HepG2 (cell line): ENCODE measurements around the gene MRPL43. TPM values are rescaled to one million over a fixed set of nuclear protein-coding genes. Genes with fewer than 3 reads are reported as not detected.

Experiments used
- AGO2 ChIP-seq: fragments of 200-400 bp; formaldehyde crosslinking; optimal IDR thresholded peaks from 2 replicates; pipeline ENCODE3; 2017; ENCODE audit warnings: mild to moderate bottlenecking, low read depth, low read length, moderate library complexity
- ARHGAP35 ChIP-seq: sonication (generic); formaldehyde crosslinking; IDR thresholded peaks from 2 replicates; pipeline ENCODE4 v1.9.0; 2022; ENCODE audit warnings: mild to moderate bottlenecking, inconsistent platforms, moderate library complexity, missing genetic modification reagents, borderline replicate concordance
- CAMTA2 ChIP-seq: sonication (generic); formaldehyde crosslinking; IDR thresholded peaks from 2 replicates; pipeline ENCODE4 v1.4.0; 2020; ENCODE audit warnings: mild to moderate bottlenecking, missing genetic modification reagents, borderline replicate concordance
- ETV5 ChIP-seq: IDR thresholded peaks from 2 replicates; pipeline ENCODE4 v1.6.1; 2018; ENCODE audit warnings: missing biosample characterization, missing genetic modification reagents, inconsistent platforms, borderline replicate concordance
- FOSL1 ChIP-seq: sonication (generic); formaldehyde crosslinking; IDR thresholded peaks from 2 replicates; pipeline ENCODE4 v1.9.0; 2021; ENCODE audit warnings: missing genetic modification reagents, borderline replicate concordance
- HMGXB3 ChIP-seq: sonication (generic); formaldehyde crosslinking; IDR thresholded peaks from 2 replicates; pipeline ENCODE4 v1.4.0; 2020; ENCODE audit warnings: missing genetic modification reagents, borderline replicate concordance
- MZF1 ChIP-seq: sonication (generic); formaldehyde crosslinking; IDR thresholded peaks from 2 replicates; pipeline ENCODE4 v1.8.1; 2023; ENCODE audit warnings: mild to moderate bottlenecking, missing genetic modification reagents, borderline replicate concordance
- NR2F6 ChIP-seq, 2 experiments: IDR thresholded peaks; 2 replicates each; pipeline ENCODE4 v1.6.1; 2016; ENCODE audit warnings: antibody characterized with exemption in 1 of 2, mild to moderate bottlenecking in 1 of 2
- PCBP1 ChIP-seq: fragments of 200-400 bp; formaldehyde crosslinking; IDR thresholded peaks from 2 replicates; pipeline ENCODE4 v1.6.1; 2017; ENCODE audit warnings: mild to moderate bottlenecking, low read depth, low read length, borderline replicate concordance
- RBM22 ChIP-seq: fragments of 200-400 bp; formaldehyde crosslinking; optimal IDR thresholded peaks from 2 replicates; pipeline ENCODE3; 2017; ENCODE audit warnings: mild to moderate bottlenecking, low read length, moderate library complexity
- SIN3A ChIP-seq: IDR thresholded peaks from 2 replicates; pipeline ENCODE4 v1.6.1; 2011; ENCODE audit warnings: low read depth, mild to moderate bottlenecking, control low read depth, low read length, borderline replicate concordance
- SMC3 ChIP-seq: IDR thresholded peaks from 2 replicates; pipeline ENCODE4 v1.6.1; 2011; ENCODE audit warnings: low read length, improper control_type of control experiment
- TFE3 ChIP-seq: IDR thresholded peaks from 2 replicates; pipeline ENCODE4 v1.6.1; 2016
- YEATS2 ChIP-seq: sonication (generic); formaldehyde crosslinking; IDR thresholded peaks from 2 replicates; pipeline ENCODE4 v1.4.0; 2020; ENCODE audit warnings: missing genetic modification reagents, borderline replicate concordance
- ZBTB20 ChIP-seq: sonication (generic); formaldehyde crosslinking; IDR thresholded peaks from 2 replicates; pipeline ENCODE4 v1.8.1; 2023; ENCODE audit warnings: missing genetic modification reagents, low read depth, mild to moderate bottlenecking, borderline replicate concordance
- ZFP1 ChIP-seq: IDR thresholded peaks from 2 replicates; pipeline ENCODE4 v1.6.1; 2016
- ZFP41 ChIP-seq: sonication (generic); formaldehyde crosslinking; IDR thresholded peaks from 2 replicates; pipeline ENCODE4 v1.4.0; 2020; ENCODE audit warnings: mild to moderate bottlenecking, missing genetic modification reagents, borderline replicate concordance
- ZFP82 ChIP-seq: sonication (generic); formaldehyde crosslinking; IDR thresholded peaks from 2 replicates; pipeline ENCODE4 v1.5.1; 2020; ENCODE audit warnings: mild to moderate bottlenecking, missing genetic modification reagents, borderline replicate concordance
- polyA plus RNA-seq, 8 experiments: library from polyadenylated mRNA; depleted of rRNA in 3 of 8; stranded (reverse) in 7 of 8; unstranded in 1 of 8; fragments of >200 nt; fragmentation: Illumina TruSeq in 4 of 8; extraction: Trizol in 4 of 8; gene quantifications; 2 replicates each; pipeline versions ENCODE4 v1.2.1 to v1.2.3, GENCODE V29; 2011 to 2016; ENCODE audit warnings: low read depth in 4 of 8, missing spikeins in 1 of 8, mixed read lengths in 1 of 8; ENCODE audit not compliant: insufficient read depth in 1 of 8
- total RNA-seq, 5 experiments: library from RNA; depleted of rRNA; stranded (reverse); fragments of >200 nt; fragmentation: Illumina TruSeq; extraction: Trizol; gene quantifications; 2 replicates each; pipeline ENCODE4 v1.2.3, GENCODE V29; 2016; ENCODE audit warnings: low read depth in 1 of 5
- TF ChIP-seq, protein P1 (sequence below): sonication (generic); formaldehyde crosslinking; IDR thresholded peaks from 2 replicates; pipeline ENCODE4 v1.5.0; 2020; ENCODE audit warnings: missing genetic modification reagents

MRPL43 gene
- total and polyA plus RNA-seq, 2 of the 13 experiments (the other 11 are each of a cell fraction or from before 2014, with no cell fraction given), result 71.0 to 73.7 TPM

GRCh38 chr10:101007915-101008822 lies 20.9 kb upstream of the MRPL43 start (continued):
- TF ChIP-seq, protein P1, sequence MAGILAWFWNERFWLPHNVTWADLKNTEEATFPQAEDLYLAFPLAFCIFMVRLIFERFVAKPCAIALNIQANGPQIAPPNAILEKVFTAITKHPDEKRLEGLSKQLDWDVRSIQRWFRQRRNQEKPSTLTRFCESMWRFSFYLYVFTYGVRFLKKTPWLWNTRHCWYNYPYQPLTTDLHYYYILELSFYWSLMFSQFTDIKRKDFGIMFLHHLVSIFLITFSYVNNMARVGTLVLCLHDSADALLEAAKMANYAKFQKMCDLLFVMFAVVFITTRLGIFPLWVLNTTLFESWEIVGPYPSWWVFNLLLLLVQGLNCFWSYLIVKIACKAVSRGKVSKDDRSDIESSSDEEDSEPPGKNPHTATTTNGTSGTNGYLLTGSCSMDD (CRISPR knock-in tag), result no peak
- TF ChIP-seq MZF1 (CRISPR knock-in tag), result no peak
- TF ChIP-seq ZFP1, result no peak
- no peak for TF ChIP-seq ZFP82 (CRISPR knock-in tag)
- TF ChIP-seq NR2F6 (IDR thresholded peaks at IDR 0.05), result no peak
- no peak for TF ChIP-seq NR2F6 (CRISPR knock-in tag; IDR thresholded peaks at IDR 0.05)
- TF ChIP-seq HMGXB3 (CRISPR knock-in tag), result no peak
- peak; percentile 62 for TF ChIP-seq RBM22
- TF ChIP-seq ETV5, result no peak
- TF ChIP-seq ARHGAP35 (CRISPR knock-in tag), result no peak
- no peak for TF ChIP-seq ZFP41 (CRISPR knock-in tag)
- no peak for TF ChIP-seq CAMTA2 (CRISPR knock-in tag)
- TF ChIP-seq ZBTB20 (CRISPR knock-in tag), result no peak
- peak; percentile 87 for TF ChIP-seq PCBP1
- TF ChIP-seq SIN3A, result no peak
- TF ChIP-seq AGO2, result peak; percentile 86
- no peak for TF ChIP-seq FOSL1 (CRISPR knock-in tag)
- no peak for TF ChIP-seq YEATS2 (CRISPR knock-in tag)
- no peak for TF ChIP-seq TFE3 (CRISPR knock-in tag)
- TF ChIP-seq SMC3, result no peak
